Skeletal muscle satellite cell (primary cell): Measurements from ENCODE around the gene SHC3.
A peak's percentile ranks its signal among the peaks of the same experiment; 100 is the strongest.

Experiments
- H3K27me3 ChIP-seq: 2 replicates; pipeline ENCODE4 v1.7.0; 2013; ENCODE audit warnings: low read length; ENCODE audit not compliant: control insufficient read depth, insufficient read depth
- H3K36me3 ChIP-seq: 2 replicates; pipeline ENCODE4 v1.7.0; 2013; ENCODE audit warnings: mild to moderate bottlenecking, control low read depth, low read length; ENCODE audit not compliant: insufficient read depth
- H3K4me1 ChIP-seq: 2 replicates; pipeline ENCODE4 v1.7.0; 2013; ENCODE audit warnings: low read length; ENCODE audit not compliant: control insufficient read depth, insufficient read depth
- H3K4me2 ChIP-seq: 2 replicates; pipeline ENCODE4 v1.7.0; 2013; ENCODE audit warnings: mild to moderate bottlenecking, low read length
- H3K4me3 ChIP-seq: 2 replicates; pipeline ENCODE4 v1.7.0; 2013; ENCODE audit warnings: low read length
- H3K9ac ChIP-seq: 2 replicates; pipeline ENCODE4 v1.7.0; 2013; ENCODE audit warnings: mild to moderate bottlenecking, low read depth, low read length, moderate library complexity
- H3K9me3 ChIP-seq: replicated peaks from 2 replicates; pipeline ENCODE4 v1.7.0; 2013; ENCODE audit warnings: mild to moderate bottlenecking, control low read depth, low read length

The SHC3 gene

DNA sequence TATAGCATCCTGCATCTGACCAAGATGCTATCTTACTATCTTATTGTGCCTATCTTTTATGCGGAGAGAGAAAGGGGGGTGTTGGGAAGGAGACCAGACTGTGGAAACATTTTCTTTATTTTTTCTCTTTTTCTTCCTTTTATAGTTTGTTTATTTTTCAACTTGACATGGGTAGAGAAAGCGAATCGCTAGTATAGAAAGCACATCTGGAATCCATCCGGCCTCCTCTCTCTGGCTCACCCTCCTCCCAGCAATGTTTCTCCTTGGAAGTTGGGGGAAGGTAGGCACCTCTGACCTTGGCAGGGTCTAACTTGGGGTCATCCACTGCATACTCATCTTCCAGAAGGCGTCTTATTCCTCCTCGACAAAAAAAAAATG is 183.4 kb downstream of the SHC3 start:
- Histone ChIP-seq H3K36me3 (peaks cover 50% of the 10 kb centered on the region), H3K9ac (no peak overlapping the region), H3K9me3 (no peaks in the 10 kb centered on the region), H3K4me2 (peak overlapping the region; percentile 78), H3K4me1 (peaks cover 56% of the 10 kb centered on the region), H3K4me3 (no peak overlapping the region), H3K27me3 (no peaks in the 10 kb centered on the region)

DNA sequence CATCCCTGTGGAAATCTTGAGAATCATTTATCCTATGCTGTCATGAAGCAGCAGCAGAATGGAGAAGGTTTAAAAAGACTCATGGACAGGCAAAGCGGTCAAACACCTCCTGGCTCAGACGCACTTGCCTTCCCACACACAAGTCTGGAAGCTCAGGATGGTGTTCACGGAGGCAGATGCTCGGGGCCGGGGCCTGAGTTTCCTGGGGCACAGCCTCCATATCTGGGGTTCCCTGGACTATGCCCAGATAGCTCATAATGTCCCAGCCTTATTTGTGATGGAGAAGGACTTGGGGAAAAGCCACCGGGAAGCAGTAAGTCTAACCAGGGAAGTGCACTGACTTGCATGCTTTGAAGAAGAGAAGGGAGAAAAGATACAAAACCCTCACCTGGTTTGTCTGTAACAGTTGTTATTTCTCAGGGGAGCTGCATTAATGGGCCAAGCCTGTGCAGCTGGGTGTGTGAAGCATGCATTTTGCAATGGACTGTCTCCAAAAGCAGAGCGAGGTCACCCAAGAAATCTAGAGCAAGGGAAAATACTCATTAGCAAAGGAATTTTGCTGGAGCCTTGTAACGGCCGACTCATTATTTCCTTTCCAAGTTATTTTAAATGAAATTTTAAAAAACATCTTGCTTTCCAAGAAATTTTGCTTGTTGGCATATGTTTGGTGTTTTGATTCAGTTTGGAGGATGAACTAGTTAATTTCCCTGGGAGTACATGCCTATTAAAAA is 184.0 kb downstream of the SHC3 start:
- peak overlapping the region; percentile 78 for H3K4me2 ChIP-seq
- no peak overlapping the region for H3K9ac ChIP-seq
- H3K9me3 ChIP-seq = no peaks in the 10 kb centered on the region
- H3K27me3 ChIP-seq = no peaks in the 10 kb centered on the region
- H3K36me3 ChIP-seq = peaks cover 50% of the 10 kb centered on the region
- peaks cover 58% of the 10 kb centered on the region for H3K4me1 ChIP-seq
- H3K4me3 ChIP-seq = peak overlapping the region; percentile 83

DNA sequence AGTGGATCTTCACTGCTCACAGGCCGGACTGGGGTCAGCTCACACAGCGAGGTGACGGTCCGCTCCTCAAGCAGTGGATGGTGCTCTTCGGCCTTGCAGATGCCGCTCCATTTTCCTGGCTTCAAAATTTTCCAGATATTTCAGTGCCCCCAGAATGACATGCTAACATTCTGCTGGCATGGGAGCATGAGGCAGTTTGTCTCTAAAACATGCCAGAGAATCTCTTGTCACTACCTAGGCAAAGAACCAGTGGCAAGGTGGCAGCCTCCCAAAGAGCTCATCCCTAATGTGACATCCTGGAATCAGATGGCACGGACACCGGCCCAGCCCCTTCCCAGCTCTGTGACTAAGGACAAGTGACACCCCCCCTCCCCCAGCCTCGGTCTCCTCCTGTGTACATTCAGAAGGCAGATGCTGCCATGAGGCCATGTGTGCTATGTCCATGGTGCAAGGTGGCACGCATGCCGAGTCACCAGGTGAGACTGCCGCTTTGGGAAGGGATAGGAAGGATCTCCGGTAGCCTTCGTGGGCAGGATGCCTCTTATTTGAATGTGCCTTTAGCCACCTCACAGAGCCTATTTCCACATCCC is 184.7 kb downstream of the SHC3 start:
- Histone ChIP-seq H3K36me3 (peaks cover 50% of the 10 kb centered on the region), H3K4me3 (peak overlapping the region; percentile 83), H3K27me3 (no peaks in the 10 kb centered on the region), H3K4me2 (peak overlapping the region; percentile 78), H3K9me3 (no peaks in the 10 kb centered on the region), H3K4me1 (peaks cover 61% of the 10 kb centered on the region), H3K9ac (peak overlapping the region; percentile 83)

DNA sequence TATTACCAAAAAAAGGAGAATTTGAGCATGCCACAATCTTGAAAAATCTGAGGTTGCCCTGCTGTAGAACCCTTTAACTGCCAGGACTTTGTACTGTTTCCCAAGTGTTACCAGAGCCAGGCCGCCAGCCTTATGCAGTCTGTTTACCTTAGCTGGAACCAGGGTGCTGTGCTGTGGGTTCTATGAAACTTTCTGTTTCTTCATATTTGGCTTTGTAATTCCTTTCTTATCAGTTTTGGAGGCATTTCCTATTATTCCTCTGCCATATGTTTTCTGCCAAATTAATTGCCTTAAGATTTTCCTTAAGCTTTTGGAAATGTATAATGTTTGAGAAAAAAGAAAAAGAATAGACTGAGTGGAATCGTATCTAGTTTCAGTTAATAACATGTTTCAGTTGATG is 185.3 kb downstream of the SHC3 start:
- no peaks in the 10 kb centered on the region for H3K27me3 ChIP-seq
- H3K9me3 ChIP-seq = no peaks in the 10 kb centered on the region
- peaks cover 60% of the 10 kb centered on the region for H3K4me1 ChIP-seq
- peak overlapping the region; percentile 78 for H3K4me2 ChIP-seq
- H3K36me3 ChIP-seq = peaks cover 45% of the 10 kb centered on the region
- peak overlapping the region; percentile 83 for H3K9ac ChIP-seq
- H3K4me3 ChIP-seq = peak overlapping the region; percentile 83

DNA sequence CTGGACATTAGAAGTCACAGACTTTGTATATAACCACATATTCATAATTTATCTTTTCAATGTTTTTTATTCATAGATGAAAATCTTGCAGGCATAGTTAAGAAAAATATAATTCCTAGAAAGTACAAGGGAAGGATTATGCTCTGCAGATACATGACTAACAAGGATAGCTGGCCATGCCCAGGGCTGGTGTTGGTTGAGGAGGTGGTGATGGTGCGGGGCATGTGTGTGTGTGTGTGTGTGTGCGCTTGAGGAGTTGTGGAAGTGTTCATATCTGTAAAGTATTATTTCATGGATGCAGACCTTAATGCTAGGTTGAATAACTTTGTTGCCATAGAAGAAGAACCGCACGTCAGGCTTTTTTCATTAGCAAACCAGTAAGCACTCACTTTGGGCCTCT is 186.1 kb downstream of the SHC3 start:
- H3K36me3 ChIP-seq = peaks cover 40% of the 10 kb centered on the region
- H3K27me3 ChIP-seq = no peaks in the 10 kb centered on the region
- no peaks in the 10 kb centered on the region for H3K9me3 ChIP-seq
- H3K4me3 ChIP-seq = peak overlapping the region; percentile 83
- peaks cover 53% of the 10 kb centered on the region for H3K4me1 ChIP-seq
- peak overlapping the region; percentile 78 for H3K4me2 ChIP-seq
- peak overlapping the region; percentile 83 for H3K9ac ChIP-seq

GRCh38 chr9:88991066-88992034 is 187.3 kb downstream of the SHC3 start, which contains the start of gene S1PR3:
TSS of gene S1PR3 (plus strand) at chr9:88991468. CDS start at chr9:89001201, 9,733 bp downstream.
- Histone ChIP-seq H3K4me1 (peaks cover 45% of the 10 kb centered on the region), H3K9me3 (no peaks in the 10 kb centered on the region), H3K27me3 (no peaks in the 10 kb centered on the region), H3K4me3 (peak within 1 kb of the TSS; percentile 83), H3K36me3 (peaks cover 28% of the 10 kb centered on the region), H3K4me2 (peak within 1 kb of the TSS; percentile 84), H3K9ac (peak within 1 kb of the TSS; percentile 83)

DNA sequence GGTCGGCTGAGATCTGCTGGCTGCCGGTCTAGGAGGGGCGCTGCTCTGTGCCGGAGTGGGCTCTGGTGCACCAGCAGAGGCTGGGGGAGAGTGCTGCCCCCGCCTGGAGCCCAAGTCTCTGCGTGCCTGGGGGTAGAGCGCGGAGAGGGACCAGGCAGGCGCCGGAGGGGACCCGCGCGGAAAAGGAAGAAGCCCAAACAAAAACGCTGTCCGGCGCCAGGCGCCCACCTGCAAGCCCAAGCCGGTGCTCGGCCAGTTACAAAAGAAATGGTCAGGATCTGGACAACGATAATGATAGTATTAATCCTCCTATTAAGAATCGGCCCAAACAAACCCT is 187.9 kb downstream of the SHC3 start:
- peak overlapping the region; percentile 72 for H3K9ac ChIP-seq
- no peaks in the 10 kb centered on the region for H3K27me3 ChIP-seq
- H3K9me3 ChIP-seq = no peaks in the 10 kb centered on the region
- peaks cover 21% of the 10 kb centered on the region for H3K36me3 ChIP-seq
- peak overlapping the region; percentile 69 for H3K4me3 ChIP-seq
- peak overlapping the region; percentile 84 for H3K4me2 ChIP-seq
- H3K4me1 ChIP-seq = peaks cover 38% of the 10 kb centered on the region

DNA sequence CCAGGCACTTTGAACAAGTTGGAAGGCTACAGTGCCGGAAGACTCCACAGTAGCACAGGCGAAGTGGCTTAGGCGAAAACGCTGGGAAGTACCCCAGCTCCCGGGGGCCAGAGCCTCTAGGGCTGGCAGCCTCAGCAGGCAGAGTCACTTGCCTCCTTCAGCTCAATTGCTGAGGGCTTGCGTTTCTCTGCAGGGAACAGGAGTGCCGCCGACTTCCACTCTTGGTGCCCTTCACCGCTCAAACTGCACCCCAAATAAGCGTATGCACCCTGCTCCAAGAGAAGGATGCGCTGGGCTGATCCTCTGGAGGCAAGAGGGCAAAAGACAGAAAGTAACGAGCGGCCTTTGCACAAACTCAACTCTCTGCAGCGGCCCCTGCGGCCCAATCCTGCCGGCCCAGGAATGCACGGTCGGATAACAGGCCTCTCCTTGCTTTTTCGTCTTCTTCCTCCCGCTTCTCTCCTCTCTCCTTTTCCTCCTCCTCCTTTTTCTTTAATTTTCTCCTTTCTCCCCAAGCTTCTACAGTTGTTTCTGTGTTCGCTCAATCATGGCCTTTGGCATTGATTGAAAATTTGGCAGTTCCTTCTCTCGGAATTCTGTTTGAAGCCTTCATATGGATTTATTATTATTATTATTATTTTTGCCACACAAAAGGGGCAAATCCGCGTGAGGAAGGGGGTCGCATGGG is 188.4 kb downstream of the SHC3 start:
- Histone ChIP-seq H3K9me3 (no peaks in the 10 kb centered on the region), H3K4me2 (no peak overlapping the region), H3K9ac (no peak overlapping the region), H3K4me3 (no peak overlapping the region), H3K36me3 (peaks cover 17% of the 10 kb centered on the region), H3K4me1 (peaks cover 33% of the 10 kb centered on the region), H3K27me3 (no peaks in the 10 kb centered on the region)

DNA sequence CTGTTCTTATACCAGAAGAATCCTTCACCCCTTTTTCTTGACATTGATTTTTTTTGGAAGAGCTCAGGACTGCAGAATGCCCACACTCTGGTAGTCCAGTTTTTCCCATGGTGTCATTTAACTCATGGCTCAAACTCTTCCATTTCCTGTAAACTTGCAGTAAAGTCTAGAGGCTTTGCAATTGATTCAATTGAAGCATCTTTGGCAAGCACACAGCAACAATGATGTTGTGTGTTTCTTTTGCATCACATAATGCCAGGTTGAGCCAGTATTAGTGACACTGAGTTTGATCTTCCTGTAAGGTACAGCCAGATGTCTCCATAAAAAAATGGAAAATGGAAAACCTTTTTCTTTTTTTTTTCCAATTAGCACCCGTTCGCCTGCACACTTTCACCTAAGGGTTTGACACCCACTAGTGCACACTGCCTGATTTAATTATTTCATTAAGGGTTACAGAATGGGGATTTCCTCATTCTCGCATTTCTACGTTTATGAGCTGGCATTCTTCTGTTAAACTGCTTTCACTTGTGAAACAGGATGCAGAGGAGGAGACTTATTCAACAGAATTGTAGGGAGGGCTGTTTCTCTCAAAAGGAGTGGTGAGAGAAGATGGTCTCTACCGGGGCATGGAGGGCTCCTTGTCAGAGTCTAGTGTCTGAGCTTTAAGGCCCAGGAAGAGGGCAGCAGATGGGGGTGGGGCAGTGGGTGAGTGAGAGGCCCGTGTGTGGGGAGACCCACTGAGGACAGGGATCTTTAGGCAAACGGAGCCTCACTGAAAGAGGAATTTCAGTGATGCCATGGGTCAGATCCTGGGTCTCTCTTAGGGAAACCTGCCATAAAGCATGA is 189.6 kb downstream of the SHC3 start:
- H3K4me1 ChIP-seq = peaks cover 24% of the 10 kb centered on the region
- no peaks in the 10 kb centered on the region for H3K27me3 ChIP-seq
- H3K9me3 ChIP-seq = no peaks in the 10 kb centered on the region
- peak overlapping the region; percentile 65 for H3K4me2 ChIP-seq
- H3K36me3 ChIP-seq = peaks cover 8% of the 10 kb centered on the region
- no peak overlapping the region for H3K4me3 ChIP-seq
- peak overlapping the region; percentile 52 for H3K9ac ChIP-seq

GRCh38 chr9:88987661-88988060 is 191.0 kb downstream of the SHC3 start:
- Histone ChIP-seq H3K36me3 (no peaks in the 10 kb centered on the region), H3K4me1 (peaks cover 19% of the 10 kb centered on the region), H3K4me2 (no peak overlapping the region), H3K9ac (no peak overlapping the region), H3K9me3 (no peaks in the 10 kb centered on the region), H3K4me3 (no peak overlapping the region), H3K27me3 (no peaks in the 10 kb centered on the region)
